GM12878 (cell line): ENCODE results near the gene PRKCZ. TPM values are rescaled to one million over a fixed set of nuclear protein-coding genes. Genes with fewer than 3 reads are reported as not detected.

Source experiments
- BACH1 ChIP-seq: fragments of 450-650 bp; IDR thresholded peaks from 2 replicates; pipeline ENCODE4 v1.6.1; 2017; ENCODE audit warnings: mild to moderate bottlenecking, borderline replicate concordance
- ESRRA ChIP-seq: IDR thresholded peaks from 2 replicates; pipeline ENCODE4 v1.6.1; 2012; ENCODE audit warnings: mild to moderate bottlenecking, low read length, improper control_type of control experiment
- HDAC6 ChIP-seq: fragments of 200-600 bp; sonication (generic); IDR thresholded peaks from one replicate; pipeline ENCODE4 v1.8.0; 2017; ENCODE audit warnings: antibody characterized with exemption; ENCODE audit not compliant: unreplicated experiment
- NR2C2 ChIP-seq: IDR thresholded peaks from 2 replicates; pipeline ENCODE4 v1.6.1; 2011; ENCODE audit warnings: borderline replicate concordance, low read depth; ENCODE audit not compliant: control insufficient read depth, insufficient read length
- PBX3 ChIP-seq: IDR thresholded peaks from 2 replicates; pipeline ENCODE4 v1.6.1; 2011; ENCODE audit warnings: mild to moderate bottlenecking, low read depth, low read length, moderate library complexity; ENCODE audit not compliant: insufficient replicate concordance
- ZBTB11 ChIP-seq: fragments of 450-650 bp; formaldehyde crosslinking; IDR thresholded peaks from 2 replicates; pipeline ENCODE4 v1.5.0; 2022; ENCODE audit warnings: mild to moderate bottlenecking, missing genetic modification characterization
- polyA plus RNA-seq, 11 experiments: library from polyadenylated mRNA; depleted of rRNA in 4 of 11; unstranded in 6 of 11; stranded (reverse) in 5 of 11; fragments of >200 nt; fragmentation: Nextera tagmentation in 4 of 11; fragmentation: Illumina TruSeq in 1 of 11; extraction: Ambion mirVana in 4 of 11; extraction: Trizol in 1 of 11; gene quantifications; 1 replicate in 1 of 11; 2 replicates in 10 of 11; pipeline versions ENCODE4 v1.2.1 to v1.2.3, GENCODE V29; 2011 to 2016; ENCODE audit warnings: inconsistent platforms in 2 of 11, missing spikeins in 2 of 11, low read depth in 1 of 11
- total RNA-seq, 4 experiments: library from RNA; depleted of rRNA in 3 of 4; stranded (reverse); fragments of >200 nt in 3 of 4; fragmentation: Illumina TruSeq in 1 of 4; extraction: Trizol in 1 of 4; gene quantifications; 2 replicates each; pipeline versions ENCODE4 v1.2.1 to v1.2.3, GENCODE V29; 2013 to 2021
- TF ChIP-seq, protein P1 (sequence below): fragments of 450-650 bp; IDR thresholded peaks from 2 replicates; pipeline ENCODE4 v1.6.1; 2017; ENCODE audit warnings: borderline replicate concordance

Gene PRKCZ
- total and polyA plus RNA-seq, 10 of the 15 experiments (the other 5 are each of a cell fraction or from before 2014, with no cell fraction given), result 0.05 to 1.9 (median 0.64) TPM; not detected in 1

DNA sequence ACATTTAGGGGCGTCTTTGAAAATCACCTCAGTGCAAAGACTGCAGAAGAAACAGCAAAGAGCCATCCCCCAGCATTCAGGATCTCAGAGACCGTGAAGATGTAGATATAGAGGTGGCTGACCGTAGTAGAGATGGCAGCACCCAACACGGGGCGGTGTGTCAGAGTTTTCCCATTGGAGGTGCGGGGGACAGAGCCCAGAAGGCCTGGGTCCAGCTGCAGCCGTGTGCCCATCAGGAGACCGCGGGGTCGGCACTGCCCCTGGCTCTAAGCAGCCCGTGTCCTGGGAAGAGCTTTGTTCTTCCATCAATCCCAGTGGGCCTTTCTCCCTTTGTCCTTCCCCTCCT lies 29.9 kb upstream of the PRKCZ start (continued):
- TF ChIP-seq, protein P1, sequence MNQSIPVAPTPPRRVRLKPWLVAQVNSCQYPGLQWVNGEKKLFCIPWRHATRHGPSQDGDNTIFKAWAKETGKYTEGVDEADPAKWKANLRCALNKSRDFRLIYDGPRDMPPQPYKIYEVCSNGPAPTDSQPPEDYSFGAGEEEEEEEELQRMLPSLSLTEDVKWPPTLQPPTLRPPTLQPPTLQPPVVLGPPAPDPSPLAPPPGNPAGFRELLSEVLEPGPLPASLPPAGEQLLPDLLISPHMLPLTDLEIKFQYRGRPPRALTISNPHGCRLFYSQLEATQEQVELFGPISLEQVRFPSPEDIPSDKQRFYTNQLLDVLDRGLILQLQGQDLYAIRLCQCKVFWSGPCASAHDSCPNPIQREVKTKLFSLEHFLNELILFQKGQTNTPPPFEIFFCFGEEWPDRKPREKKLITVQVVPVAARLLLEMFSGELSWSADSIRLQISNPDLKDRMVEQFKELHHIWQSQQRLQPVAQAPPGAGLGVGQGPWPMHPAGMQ, result no peak
- TF ChIP-seq ZBTB11 (no peak), HDAC6 (no peak), ESRRA (no peak), PBX3 (no peak), NR2C2 (no peak), BACH1 (no peak)
- TF ChIP-seq, all 136 proteins: peak for 0
